Aorta (tissue), 5 donors: ENCODE measurements around the gene SLC9A9. TPM values are rescaled to one million over a fixed set of nuclear protein-coding genes. Genes with fewer than 3 reads are reported as not detected.

Experiments
- ATAC-seq: fragments of 200-7000 bp; cut with Tn5 transposase; one replicate; pipeline ENCODE4 v1.9.1; 2022; ENCODE audit warnings: moderate library complexity; ENCODE audit not compliant: low FRiP score
- DNase-seq, 2 donors: peaks; one replicate each; pipeline ENCODE4 v3.0.0-alpha.2; 2020
- H3K27ac ChIP-seq, 2 donors: one replicate each; pipeline ENCODE4 v1.5.1; 2013; ENCODE audit warnings: low read length in 2 of 2, mild to moderate bottlenecking in 2 of 2, moderate library complexity in 2 of 2, control low read depth in 1 of 2, inconsistent platforms in 1 of 2, low read depth in 1 of 2
- H3K27me3 ChIP-seq, 2 donors: one replicate each; pipeline ENCODE4 v1.6.1; 2013; ENCODE audit warnings: control low read depth in 1 of 2, low read length in 1 of 2, mild to moderate bottlenecking in 1 of 2, moderate library complexity in 1 of 2; ENCODE audit not compliant: insufficient read depth in 2 of 2, control insufficient read depth in 1 of 2
- H3K36me3 ChIP-seq, 2 donors: one replicate each; pipeline ENCODE4 v1.6.1; 2013; ENCODE audit warnings: control low read depth in 1 of 2, low read length in 1 of 2, mild to moderate bottlenecking in 1 of 2; ENCODE audit not compliant: insufficient read depth in 2 of 2, control insufficient read depth in 1 of 2
- H3K4me1 ChIP-seq, 2 donors: one replicate each; pipeline ENCODE4 v1.6.1; 2013; ENCODE audit warnings: low read length in 2 of 2, control low read depth in 1 of 2, mild to moderate bottlenecking in 1 of 2, moderate library complexity in 1 of 2; ENCODE audit not compliant: insufficient read depth in 2 of 2, control insufficient read depth in 1 of 2
- H3K4me3 ChIP-seq, 2 donors: one replicate each; pipeline ENCODE4 v1.5.1; 2013; ENCODE audit warnings: low read length in 2 of 2, control low read depth in 1 of 2, mild to moderate bottlenecking in 1 of 2
- H3K9me3 ChIP-seq: one replicate; pipeline ENCODE4 v1.6.1; 2013; ENCODE audit warnings: mild to moderate bottlenecking, low read length; ENCODE audit not compliant: control insufficient read depth
- WGBS, 2 donors: extraction: QIAGEN DNeasy Blood & Tissue Kit; methylation state at CpG; one replicate each; pipeline ENCODE4 v1.1.7; 2013; 5-methylcytosine and 5-hydroxymethylcytosine counted together
- intact Hi-C, 2 donors: fragments of 100-400 bp; cut with DNase I; formaldehyde crosslinking; loops; one replicate each; pipeline versions ENCODE4 v1.14.2 to v1.15.0; 2022
- polyA plus RNA-seq, 2 donors: library from polyadenylated mRNA; stranded (reverse); fragments of 200-250 nt; gene quantifications; one replicate each; pipeline ENCODE4 v1.2.3, GENCODE V29; 2013
- total RNA-seq, 2 donors: library from RNA; stranded (reverse); fragmentation: NEBNext Ultra II Directional; extraction: Animal tissue kit (Norgen Biotek cat#: 25700); gene quantifications; one replicate each; pipeline ENCODE4 v1.2.1, GENCODE V29; 2021
- donor health status: healthy with polysubstance abuse.
- donor health status: Bipolar disorder and iron deficiency.
- donor health status: DM: no; HTN: no; CAD: no.
- donor health status: DM: no; HTN: no; CAD: no.
- donor health status: DM: yes; HTN: yes; CAD: no.

Gene SLC9A9
- total and polyA plus RNA-seq, 4 donors, result 7.3 to 45.8 (median 12.5) TPM

- no peaks in the 10 kb centered on the region for H3K36me3 ChIP-seq
- no peak overlapping the region for H3K27ac ChIP-seq
- H3K4me3 ChIP-seq, result no peak overlapping the region
- H3K9me3 ChIP-seq, result peaks cover 1% of the 10 kb centered on the region
- no peak for DNase-seq
- no peaks in the 10 kb centered on the region for H3K27me3 ChIP-seq
- intact Hi-C loops, result no loop called here
- H3K4me1 ChIP-seq, result peaks cover 0 to 2% of the 10 kb centered on the region in 2 donors
- no peak for ATAC-seq
- 87 to 95% methylated on average over 3 of the region's 3 CpGs for WGBS, 2 donors
Measured at GRCh38 chr3:143216709-143217182, 631.5 kb downstream of the SLC9A9 start.

Other genes with a start within 250 kb of the SLC9A9 start
- 10 to 100 TPM; 30.2 to 36.1 TPM for gene DIPK2A, start 123.4 kb upstream of the SLC9A9 start, total RNA-seq
- 10 to 100 TPM; 12.8 to 13.8 TPM for gene DIPK2A, start 123.4 kb upstream of the SLC9A9 start, polyA plus RNA-seq